Psoas muscle (tissue), 8 donors: ENCODE results near the gene SMIM41. TPM values are rescaled to one million over a fixed set of nuclear protein-coding genes. Genes with fewer than 3 reads are reported as not detected.

ENCODE experiments used
- ATAC-seq, 4 donors: fragments of 200-7000 bp; cut with Tn5 transposase; one replicate each; pipeline ENCODE4 v1.9.1; 2020; ENCODE audit warnings: moderate library complexity in 3 of 4, mild to moderate bottlenecking in 2 of 4
- DNase-seq, 2 donors: peaks; one replicate each; pipeline ENCODE4 v3.0.0-alpha.2; 2020
- H3K27ac ChIP-seq: fragments of 200-600 bp; one replicate; pipeline ENCODE4 v1.8.0; 2022
- H3K27me3 ChIP-seq, 3 donors: fragments of 200-600 bp in 1 of 3; one replicate each; pipeline versions ENCODE4 v1.6.1 to v1.8.0; 2013 to 2022; ENCODE audit warnings: low read length in 2 of 3, mild to moderate bottlenecking in 2 of 3, moderate library complexity in 1 of 3; ENCODE audit not compliant: insufficient read depth in 3 of 3
- H3K36me3 ChIP-seq, 2 donors: fragments of 200-600 bp in 1 of 2; one replicate each; pipeline versions ENCODE4 v1.6.1 to v1.8.0; 2013 to 2022; ENCODE audit warnings: low read depth in 1 of 2, mild to moderate bottlenecking in 1 of 2, moderate library complexity in 1 of 2; ENCODE audit not compliant: insufficient read depth in 1 of 2
- H3K4me1 ChIP-seq: fragments of 200-600 bp; one replicate; pipeline ENCODE4 v1.8.0; 2022
- H3K4me3 ChIP-seq: fragments of 200-600 bp; one replicate; pipeline ENCODE4 v1.8.0; 2022; ENCODE audit warnings: mild to moderate bottlenecking
- H3K9me3 ChIP-seq: fragments of 200-600 bp; one replicate; pipeline ENCODE4 v1.8.0; 2022
- WGBS, 3 donors: extraction: QIAGEN DNeasy Blood & Tissue Kit; methylation state at CpG; one replicate each; pipeline versions ENCODE4 v1.1.6 to v1.1.7; 2013; 5-methylcytosine and 5-hydroxymethylcytosine counted together
- intact Hi-C, 2 donors: fragments of 100-400 bp; cut with DNase I; formaldehyde crosslinking; loops; one replicate each; pipeline versions ENCODE4 v1.11.0 to v1.14.2; 2022
- polyA plus RNA-seq, 3 donors: library from polyadenylated mRNA; stranded (reverse); fragments of 200-250 nt; gene quantifications; one replicate each; pipeline ENCODE4 v1.2.3, GENCODE V29; 2013
- total RNA-seq, 4 donors: library from RNA; stranded (reverse); fragmentation: NEBNext Ultra II Directional in 2 of 4; extraction: Animal tissue kit (Norgen Biotek cat#: 25700) in 2 of 4; gene quantifications; one replicate each; pipeline versions ENCODE4 v1.2.1 to v1.2.4, GENCODE V29; 2021 to 2023
- TF ChIP-seq, protein P1 (sequence below): fragments of 200-600 bp; IDR thresholded peaks from one replicate; pipeline ENCODE4 v1.8.0; 2022; ENCODE audit warnings: antibody characterized with exemption
- donor health status: healthy with polysubstance abuse.
- donor health status: DM: no; HTN: no; CAD: no; lungs with moderate emphysema.
- donor health status: Bipolar disorder and iron deficiency.
- donor health status: healthy.
- donor health status: DM: yes; HTN: yes; CAD: no.
- donor health status: DM: no; HTN: no; CAD: no.
- donor health status: DM: no; HTN: no; CAD: no.
- donor health status: DM: yes; HTN: yes; CAD: no.

Gene SMIM41
- total and polyA plus RNA-seq, 7 donors, result 0.16 to 0.32 (median 0.20) TPM; not detected in 4

DNA sequence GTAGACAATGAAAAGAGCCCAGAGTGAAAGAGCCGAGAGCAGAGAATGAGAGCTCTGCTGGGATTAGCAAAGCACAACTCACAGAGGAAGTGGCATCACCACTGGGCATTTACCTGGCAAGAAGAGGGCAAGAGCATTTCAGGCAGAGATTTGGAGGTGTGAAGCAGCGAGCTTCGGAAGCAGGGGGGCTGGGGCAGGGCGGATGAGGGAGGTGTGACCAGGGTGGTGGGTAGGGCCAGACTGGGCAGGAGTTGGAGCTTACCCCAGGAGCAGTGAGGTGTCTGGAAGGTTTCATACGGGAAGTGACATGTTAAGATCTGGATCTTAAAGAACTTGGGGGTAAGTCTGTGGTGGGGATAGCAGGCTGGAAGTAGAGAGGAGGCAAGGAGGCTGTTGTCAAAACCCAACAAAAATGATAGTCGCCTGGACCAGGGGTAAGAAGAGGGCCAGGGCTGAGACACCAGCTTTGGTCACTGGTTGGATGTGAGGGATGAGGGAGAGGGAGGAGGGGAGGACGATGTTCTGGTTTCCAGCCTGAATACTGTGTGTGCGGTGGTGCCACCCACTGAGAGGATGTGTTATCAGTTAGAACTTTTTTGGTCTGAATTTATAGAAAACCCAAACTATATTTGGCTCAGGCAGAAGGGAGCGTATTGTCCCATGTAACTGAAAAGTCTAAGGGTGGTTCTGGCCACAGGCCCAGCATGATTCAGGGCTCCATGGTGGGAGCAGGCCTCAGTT, 5.2 kb downstream of the SMIM41 start:
- DNase-seq (no peak), ATAC-seq (no peak)
- intact Hi-C loops, result loop anchor here (2.0 to 5.0 kb wide), 2 partner anchors 38 to 82 kb away; no protein-coding TSS in a partner anchor
- no peaks in the 10 kb centered on the region for H3K9me3 ChIP-seq
- TF ChIP-seq, protein P1, sequence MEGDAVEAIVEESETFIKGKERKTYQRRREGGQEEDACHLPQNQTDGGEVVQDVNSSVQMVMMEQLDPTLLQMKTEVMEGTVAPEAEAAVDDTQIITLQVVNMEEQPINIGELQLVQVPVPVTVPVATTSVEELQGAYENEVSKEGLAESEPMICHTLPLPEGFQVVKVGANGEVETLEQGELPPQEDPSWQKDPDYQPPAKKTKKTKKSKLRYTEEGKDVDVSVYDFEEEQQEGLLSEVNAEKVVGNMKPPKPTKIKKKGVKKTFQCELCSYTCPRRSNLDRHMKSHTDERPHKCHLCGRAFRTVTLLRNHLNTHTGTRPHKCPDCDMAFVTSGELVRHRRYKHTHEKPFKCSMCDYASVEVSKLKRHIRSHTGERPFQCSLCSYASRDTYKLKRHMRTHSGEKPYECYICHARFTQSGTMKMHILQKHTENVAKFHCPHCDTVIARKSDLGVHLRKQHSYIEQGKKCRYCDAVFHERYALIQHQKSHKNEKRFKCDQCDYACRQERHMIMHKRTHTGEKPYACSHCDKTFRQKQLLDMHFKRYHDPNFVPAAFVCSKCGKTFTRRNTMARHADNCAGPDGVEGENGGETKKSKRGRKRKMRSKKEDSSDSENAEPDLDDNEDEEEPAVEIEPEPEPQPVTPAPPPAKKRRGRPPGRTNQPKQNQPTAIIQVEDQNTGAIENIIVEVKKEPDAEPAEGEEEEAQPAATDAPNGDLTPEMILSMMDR, result no peak
- H3K36me3 ChIP-seq, result no peaks in the 10 kb centered on the region
- 93 to 96% (median 94%) methylated on average over 9 of the region's 9 CpGs for WGBS, 3 donors
- no peak overlapping the region for H3K4me3 ChIP-seq
- H3K27ac ChIP-seq, result no peak overlapping the region
- H3K4me1 ChIP-seq, result peaks cover 58% of the 10 kb centered on the region
- H3K27me3 ChIP-seq, result no peaks in the 10 kb centered on the region

GRCh38 chr12:52085682-52086180, 6.2 kb downstream of the SMIM41 start:
- intact Hi-C loops, result loop anchor here in 1 of 2 donors (2.0 kb wide), 1 partner anchor 37 kb away; no protein-coding TSS in a partner anchor
- Histone ChIP-seq H3K4me3 (no peak overlapping the region), H3K36me3 (no peaks in the 10 kb centered on the region), H3K27ac (no peak overlapping the region), H3K4me1 (peaks cover 55% of the 10 kb centered on the region), H3K9me3 (no peaks in the 10 kb centered on the region), H3K27me3 (no peaks in the 10 kb centered on the region)
- ATAC-seq (no peak), DNase-seq (no peak)
- 91 to 92% (median 92%) methylated on average over 6 of the region's 6 CpGs for WGBS, 3 donors
- TF ChIP-seq, protein P1, result no peak

DNA sequence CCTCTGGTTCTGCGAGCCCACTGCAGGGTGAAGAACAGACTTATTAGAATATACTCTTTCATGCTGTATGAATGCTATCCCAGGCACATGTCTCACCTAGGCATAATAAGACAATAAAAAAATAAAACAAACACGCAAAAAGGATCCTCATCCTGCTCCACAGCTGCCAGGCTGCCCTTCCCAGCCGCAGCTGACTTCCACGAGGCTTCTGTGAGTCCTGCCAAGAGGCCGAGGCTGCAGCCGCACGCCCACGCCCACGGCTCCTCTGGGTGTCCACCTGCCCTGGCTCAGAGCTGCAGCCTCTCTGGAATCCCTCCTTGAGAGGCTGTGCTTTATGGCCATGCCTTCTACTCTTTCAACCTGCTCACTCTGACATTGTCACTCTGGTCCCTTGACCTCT, 6.9 kb downstream of the SMIM41 start:
- ATAC-seq, result peak in 1 of 4 donors; percentile 18
- no peaks in the 10 kb centered on the region for H3K9me3 ChIP-seq
- H3K36me3 ChIP-seq, result no peaks in the 10 kb centered on the region
- intact Hi-C loops, result no loop called here
- H3K27me3 ChIP-seq, result no peaks in the 10 kb centered on the region
- H3K4me3 ChIP-seq, result no peak overlapping the region
- WGBS, 3 donors, result 20 to 26% (median 23%) methylated on average over 9 of the region's 9 CpGs
- no peak for DNase-seq
- H3K27ac ChIP-seq, result peak overlapping the region; percentile 72
- TF ChIP-seq, protein P1, result no peak
- H3K4me1 ChIP-seq, result peaks cover 48% of the 10 kb centered on the region

DNA sequence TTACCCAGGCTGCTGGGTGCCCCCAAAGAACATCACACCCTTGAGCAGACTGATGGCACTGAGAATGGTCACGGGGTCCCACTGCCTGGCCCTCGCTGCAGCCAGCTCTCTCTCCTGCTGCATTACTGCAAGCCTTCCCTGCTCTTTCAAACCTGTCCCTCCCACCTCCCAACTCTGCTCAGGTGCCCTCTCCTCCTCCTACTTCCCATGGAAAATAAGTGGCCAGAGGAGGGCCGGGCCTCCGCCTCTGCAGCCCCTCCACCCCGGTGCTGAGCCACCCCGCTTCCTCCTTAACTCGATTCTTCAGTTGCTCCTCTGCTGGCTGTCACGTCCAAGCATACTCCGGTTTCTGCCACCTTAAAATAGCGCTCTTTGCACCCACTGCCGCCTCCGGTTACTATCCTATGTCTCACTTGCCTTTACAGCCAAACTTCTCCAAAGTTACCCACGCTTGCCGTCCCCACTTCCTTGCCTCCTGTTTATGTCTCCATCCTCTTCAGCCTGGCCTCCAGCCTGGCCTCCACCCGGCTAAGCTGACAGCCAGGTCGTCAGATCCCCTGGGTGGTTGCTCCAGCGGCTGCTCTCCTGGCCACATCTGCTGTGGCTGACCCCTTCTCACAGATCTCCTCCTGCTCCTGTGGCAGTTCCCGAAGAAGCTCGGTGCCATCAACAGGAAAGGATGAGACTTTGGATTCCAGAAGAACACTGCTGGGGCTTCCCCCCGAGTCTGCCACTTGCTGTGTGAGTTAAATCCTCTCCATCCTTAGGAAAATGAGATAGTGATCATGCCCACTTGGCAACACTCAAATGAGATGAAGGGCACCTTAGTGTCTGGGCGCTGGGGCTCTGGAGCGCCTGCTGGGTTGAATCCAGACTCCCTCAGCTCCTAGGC, 7.7 kb downstream of the SMIM41 start:
- Histone ChIP-seq H3K27me3 (no peaks in the 10 kb centered on the region), H3K36me3 (no peaks in the 10 kb centered on the region), H3K9me3 (no peaks in the 10 kb centered on the region), H3K27ac (peak overlapping the region; percentile 72), H3K4me1 (peaks cover 40% of the 10 kb centered on the region), H3K4me3 (peak overlapping the region; percentile 39)
- intact Hi-C loops, result no loop called here
- DNase-seq, result peak in 1 of 2 donors; percentile 58
- TF ChIP-seq, protein P1, result no peak
- WGBS, 3 donors, result 27 to 46% (median 28%) methylated on average over 22 of the region's 22 CpGs
- ATAC-seq, result peak; percentile 11 to 83 (median 71)
